ENCODE measurements around the gene HNRNPUL1. TPM values are rescaled to one million over a fixed set of nuclear protein-coding genes. Genes with fewer than 3 reads are reported as not detected.

Gene HNRNPUL1
- total and polyA plus RNA-seq, 10 of the 15 experiments (the other 5 are each of a cell fraction or from before 2014, with no cell fraction given) = 11.1 to 276 (median 117) TPM

DNA sequence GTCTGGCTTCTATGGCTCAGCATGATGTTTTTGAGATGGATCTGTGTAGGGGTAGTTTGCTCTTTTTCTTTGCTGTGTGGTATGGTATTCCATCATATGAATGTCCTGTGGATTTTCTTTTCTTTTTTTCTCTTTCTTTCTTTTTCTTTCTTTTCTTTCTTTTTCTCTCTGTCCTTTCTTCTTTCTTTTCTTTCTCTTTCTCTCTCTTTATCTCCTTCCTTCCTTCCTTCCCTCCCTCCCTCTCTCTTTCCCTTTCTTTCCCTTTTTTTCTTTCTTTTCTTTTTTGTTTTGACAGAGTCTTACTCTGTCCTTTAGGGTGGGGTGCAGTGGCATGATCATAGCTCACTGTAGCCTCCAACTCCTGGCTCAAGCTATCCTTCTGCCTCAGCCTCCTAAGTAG is 9.0 kb upstream of the HNRNPUL1 start:
- FAIRE-seq = no peak
- ChIA-PET POLR2A (no interaction called here), SMC1A (ENCODE audit: uncharacterized antibody, unreplicated experiment) (no interaction called here)

DNA sequence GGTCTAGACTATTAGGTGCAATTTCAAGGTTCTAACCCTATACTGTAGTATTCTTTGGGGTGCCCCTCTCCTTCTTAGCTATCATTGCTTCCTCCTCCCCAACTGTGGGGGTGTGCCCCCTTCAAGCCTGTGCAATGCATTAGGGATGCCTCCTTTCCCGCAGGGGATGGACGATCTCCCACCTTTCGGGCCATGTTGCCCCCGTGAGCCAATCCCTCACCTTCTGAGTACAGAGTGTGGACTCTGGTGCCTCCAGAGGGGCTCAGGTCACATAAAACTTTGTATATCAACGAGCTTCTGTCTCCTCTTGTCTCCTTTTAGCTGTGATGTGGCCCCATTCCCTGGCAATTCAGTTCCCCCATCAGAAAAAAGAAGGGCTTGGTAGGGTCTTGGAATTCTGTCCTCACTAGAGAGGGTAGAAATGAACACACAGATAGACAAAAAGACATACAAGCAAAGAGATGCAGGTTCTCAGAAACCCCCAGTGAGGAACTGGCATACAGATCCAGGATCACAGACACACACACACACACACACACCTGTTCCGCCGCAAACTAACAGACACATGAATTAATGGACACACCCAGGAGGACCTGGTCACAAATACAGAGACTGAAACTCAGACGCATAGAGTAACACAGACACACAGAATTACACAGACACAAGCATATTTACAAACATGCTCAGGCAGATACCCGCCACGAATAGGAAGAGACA is 2.5 kb upstream of the HNRNPUL1 start:
- SMC1A ChIA-PET (ENCODE audit: uncharacterized antibody, unreplicated experiment) = interaction anchor here (2.6 to 5.5 kb wide), 4 partner anchors 39 to 58 kb away, joined by 6 to 34 read pairs (median 21); no protein-coding TSS in a partner anchor

More for the DNA sequence above, 9.0 kb upstream of the HNRNPUL1 start:
- DNase-seq (ENCODE audit: low read depth, low spot score) (no peak), ATAC-seq (no peak)
- TF ChIP-seq NR2C2 (IDR thresholded peaks at IDR 0.05; ENCODE audit: borderline replicate concordance, control insufficient read depth, insufficient read length, low read depth) = no peak
- no peak for TF ChIP-seq CBFB (IDR thresholded peaks at IDR 0.05; ENCODE audit: low read depth)
- no peak for TF ChIP-seq IRF4 (IDR thresholded peaks at IDR 0.05; ENCODE audit: low read depth, low read length)
- no peak for TF ChIP-seq EED (IDR thresholded peaks at IDR 0.05; ENCODE audit: low read depth)
- TF ChIP-seq POU2F2 (IDR thresholded peaks at IDR 0.05; ENCODE audit: borderline replicate concordance, low read depth, low read length) = no peak
- TF ChIP-seq IKZF1 (conservative IDR thresholded peaks at IDR 0.05) = no peak
- no TSS peak for BruUV-seq (replicated peaks)
- CTCF ChIA-PET = no interaction called here
- H3K9ac ChIP-seq (ENCODE audit: control insufficient read depth, insufficient read depth, low read length) = no peak overlapping the region
- H3K79me2 ChIP-seq (ENCODE audit: control insufficient read depth, insufficient read depth, low read length) = no peaks in the 10 kb centered on the region
- in situ Hi-C loops (cut with MboI) = no loop called here
- H4K20me1 ChIP-seq (ENCODE audit: control insufficient read depth, insufficient read depth) = no peaks in the 10 kb centered on the region
- intact Hi-C loops (cut with micrococcal nuclease; ENCODE audit: unreplicated experiment) = no loop called here
- H3K4me1 ChIP-seq (ENCODE audit: control insufficient read depth, insufficient read depth, low read length) = no peaks in the 10 kb centered on the region
- H2AFZ ChIP-seq (ENCODE audit: control insufficient read depth, low read depth, low read length) = no peak overlapping the region
- H3K9me3 ChIP-seq (replicated peaks; ENCODE audit: control insufficient read depth, insufficient read depth, low read length) = no peaks in the 10 kb centered on the region
- H3K27ac ChIP-seq (ENCODE audit: control insufficient read depth, insufficient read depth) = no peak overlapping the region
- no peak overlapping the region for H3K4me2 ChIP-seq (ENCODE audit: control insufficient read depth, insufficient read depth)
- peaks cover 0 to 2% of the 10 kb centered on the region in 2 experiments; a peak in 2 of 4 replicates for H3K27me3 ChIP-seq (replicated peaks in 1 of 2; ENCODE audit: control insufficient read depth in 2 of 2, insufficient read depth in 2 of 2, low read length in 1 of 2)
- H3K36me3 ChIP-seq (ENCODE audit: control insufficient read depth in 2 of 2, insufficient read depth in 2 of 2, low read length in 1 of 2) = no peaks in the 10 kb centered on the region
- no peak overlapping the region for H3K4me3 ChIP-seq
- RAD21 ChIA-PET (ENCODE audit: unreplicated experiment) = no interaction called here

More for the DNA sequence above, 2.5 kb upstream of the HNRNPUL1 start:
- no TSS peak for BruUV-seq (replicated peaks)
- peaks cover 27% of the 10 kb centered on the region for H3K79me2 ChIP-seq (ENCODE audit: control insufficient read depth, insufficient read depth, low read length)
- intact Hi-C loops (cut with micrococcal nuclease; ENCODE audit: unreplicated experiment) = loop anchor here (1.0 to 5.0 kb wide), 7 partner anchors 49 to 599 kb away; partner anchors contain the start of genes BCKDHA, EGLN2, EXOSC5 and TGFB1
- H3K4me1 ChIP-seq (ENCODE audit: control insufficient read depth, insufficient read depth, low read length) = no peaks in the 10 kb centered on the region
- 58% methylated on average over 10 of the region's 10 CpGs for WGBS (ENCODE audit: insufficient coverage, insufficient replicate concordance, low lambda C conversion rate, missing lambda C conversion rate)
- no peaks in the 10 kb centered on the region for H3K9me3 ChIP-seq (replicated peaks; ENCODE audit: control insufficient read depth, insufficient read depth, low read length)
- H4K20me1 ChIP-seq (ENCODE audit: control insufficient read depth, insufficient read depth) = no peaks in the 10 kb centered on the region
- no peak for ATAC-seq
- H3K4me2 ChIP-seq (ENCODE audit: control insufficient read depth, insufficient read depth) = peak overlapping the region; percentile 80
- peak overlapping the region; percentile 99; the same call in 1 of the 2 replicates for H3K9ac ChIP-seq (ENCODE audit: control insufficient read depth, insufficient read depth, low read length)
- H2AFZ ChIP-seq (ENCODE audit: control insufficient read depth, low read depth, low read length) = peak overlapping the region; percentile 57
- H3K27me3 ChIP-seq (replicated peaks in 1 of 2; ENCODE audit: control insufficient read depth in 2 of 2, insufficient read depth in 2 of 2, low read length in 1 of 2) = 0 out of 4 replicates have a peak, but pooled peaks cover 0 to under 1% of the 10 kb centered on the region in 2 experiments
- no peak for DNase-seq (ENCODE audit: low read depth, low spot score)
- RAD21 ChIA-PET (ENCODE audit: unreplicated experiment) = interaction anchor here (1.5 to 5.3 kb wide), 3 partner anchors 40 to 66 kb away, joined by 8 to 28 read pairs (median 26); no protein-coding TSS in a partner anchor
- H3K27ac ChIP-seq (ENCODE audit: control insufficient read depth, insufficient read depth) = no peak overlapping the region
- H3K36me3 ChIP-seq (ENCODE audit: control insufficient read depth in 2 of 2, insufficient read depth in 2 of 2, low read length in 1 of 2) = no peaks in the 10 kb centered on the region
- peak; percentile 23 for FAIRE-seq
- peak overlapping the region; percentile 85; the same call in 1 of the 2 replicates for H3K4me3 ChIP-seq
- POLR2A ChIA-PET = interaction anchor here (1.7 to 2.2 kb wide), 2 partner anchors 37 to 91 kb away, joined by 3 to 8 read pairs; no protein-coding TSS in a partner anchor
- in situ Hi-C loops (cut with MboI) = loop anchor here (5.0 kb wide), 1 partner anchor 59 kb away; no protein-coding TSS in a partner anchor
- TF ChIP-seq NFXL1 (IDR thresholded peaks at IDR 0.05; ENCODE audit: borderline replicate concordance) = no peak
- TF ChIP-seq ZNF217 (IDR thresholded peaks at IDR 0.05) = no peak
- TF ChIP-seq RELA (IDR thresholded peaks at IDR 0.05; ENCODE audit: borderline replicate concordance, partially characterized antibody) = no peak
- no peak for TF ChIP-seq POLR2AphosphoS5 (IDR thresholded peaks at IDR 0.05; ENCODE audit: low read length)
- no peak for TF ChIP-seq FOXK2 (IDR thresholded peaks at IDR 0.05)
- CTCF ChIA-PET = interaction anchor here (0.9 to 7.1 kb wide), 8 partner anchors 10 to 103 kb away, joined by 3 to 90 read pairs (median 4); partner anchors contain the start of genes CCDC97 and TGFB1
